Neural progenitor cell (in vitro differentiated cells): ENCODE data around the gene ZCCHC10. TPM values are rescaled to one million over a fixed set of nuclear protein-coding genes. Genes with fewer than 3 reads are reported as not detected.

Experiments used
- DNase-seq: peaks from one replicate; pipeline ENCODE4 v3.0.0-alpha.2; 2016; ENCODE audit warnings: low spot score
- H2AFZ ChIP-seq: fragments of 200-600 bp; sonication (generic); replicated peaks from 2 replicates; pipeline ENCODE4 v1.6.1; 2016; ENCODE audit warnings: antibody characterized with exemption
- H3F3A ChIP-seq: fragments of 200-600 bp; sonication (generic); 2 replicates; pipeline ENCODE4 v1.6.1; 2016; ENCODE audit warnings: antibody characterized with exemption, low read depth
- H3K27ac ChIP-seq: fragments of 200-600 bp; sonication (generic); 2 replicates; pipeline ENCODE4 v1.5.1; 2016; ENCODE audit warnings: mild to moderate bottlenecking
- H3K27me3 ChIP-seq: fragments of 200-600 bp; sonication (generic); 2 replicates; pipeline ENCODE4 v1.6.1; 2016; ENCODE audit warnings: mild to moderate bottlenecking, moderate library complexity
- H3K36me3 ChIP-seq: fragments of 200-600 bp; sonication (generic); 2 replicates; pipeline ENCODE4 v1.5.1; 2016
- H3K4me1 ChIP-seq: fragments of 200-600 bp; sonication (generic); 2 replicates; pipeline ENCODE4 v1.6.1; 2016; ENCODE audit warnings: mixed run types
- H3K4me2 ChIP-seq: fragments of 200-600 bp; sonication (generic); 2 replicates; pipeline ENCODE4 v1.6.1; 2016
- H3K4me3 ChIP-seq: fragments of 200-600 bp; sonication (generic); 2 replicates; pipeline ENCODE4 v1.5.1; 2016
- H3K79me2 ChIP-seq: fragments of 200-600 bp; sonication (generic); 2 replicates; pipeline ENCODE4 v1.6.1; 2016; ENCODE audit warnings: low read depth
- H3K9ac ChIP-seq: fragments of 200-600 bp; sonication (generic); 2 replicates; pipeline ENCODE4 v1.6.1; 2016
- H3K9me3 ChIP-seq: fragments of 200-600 bp; sonication (generic); 2 replicates; pipeline ENCODE4 v1.5.1; 2016; ENCODE audit warnings: low read depth
- H4K20me1 ChIP-seq: fragments of 200-600 bp; sonication (generic); 2 replicates; pipeline ENCODE4 v1.6.1; 2016; ENCODE audit warnings: low read depth
- H3K27ac Mint-ChIP-seq: 3 replicates; pipeline ENCODE4 v1.8.0; 2021; ENCODE audit warnings: mixed read lengths
- H3K27me3 Mint-ChIP-seq: 2 replicates; pipeline ENCODE4 v1.8.0; 2022; ENCODE audit warnings: low read depth, mild to moderate bottlenecking, inconsistent platforms, moderate library complexity, mixed read lengths; ENCODE audit not compliant: insufficient read depth
- H3K36me3 Mint-ChIP-seq: 3 replicates; pipeline ENCODE4 v1.8.0; 2021; ENCODE audit warnings: mixed read lengths
- H3K4me1 Mint-ChIP-seq: 3 replicates; pipeline ENCODE4 v1.8.0; 2021; ENCODE audit warnings: mixed read lengths
- H3K4me3 Mint-ChIP-seq: 3 replicates; pipeline ENCODE4 v1.8.0; 2021; ENCODE audit warnings: mild to moderate bottlenecking, moderate library complexity, mixed read lengths
- H3K9me3 Mint-ChIP-seq: 3 replicates; pipeline ENCODE4 v1.8.0; 2020; ENCODE audit warnings: mixed read lengths
- EZH2 ChIP-seq: fragments of 200-600 bp; sonication (generic); IDR thresholded peaks from 2 replicates; pipeline ENCODE4 v1.6.1; 2017; ENCODE audit warnings: antibody characterized with exemption, mild to moderate bottlenecking, moderate library complexity
- EZH2phosphoT487 ChIP-seq: fragments of 200-600 bp; sonication (generic); IDR thresholded peaks from 2 replicates; pipeline ENCODE4 v1.6.1; 2017; ENCODE audit warnings: antibody characterized with exemption
- small RNA-seq: library from RNA; depleted of rRNA; stranded (forward); fragments of <200 nt; gene quantifications from one replicate; pipeline ENCODE3, GENCODE V24; 2015
- total RNA-seq: library from RNA; depleted of rRNA; stranded (reverse); fragments of >200 nt; gene quantifications from 2 replicates; pipeline ENCODE4 v1.2.3, GENCODE V29; 2015; ENCODE audit warnings: low replicate concordance
- TF ChIP-seq, protein P1 (sequence below): fragments of 200-600 bp; sonication (generic); IDR thresholded peaks from 2 replicates; pipeline ENCODE4 v1.5.1; 2017; ENCODE audit warnings: antibody characterized with exemption, mild to moderate bottlenecking

The ZCCHC10 gene
- total RNA-seq, 1 donor from 2014 or later = 37.0 TPM

DNA sequence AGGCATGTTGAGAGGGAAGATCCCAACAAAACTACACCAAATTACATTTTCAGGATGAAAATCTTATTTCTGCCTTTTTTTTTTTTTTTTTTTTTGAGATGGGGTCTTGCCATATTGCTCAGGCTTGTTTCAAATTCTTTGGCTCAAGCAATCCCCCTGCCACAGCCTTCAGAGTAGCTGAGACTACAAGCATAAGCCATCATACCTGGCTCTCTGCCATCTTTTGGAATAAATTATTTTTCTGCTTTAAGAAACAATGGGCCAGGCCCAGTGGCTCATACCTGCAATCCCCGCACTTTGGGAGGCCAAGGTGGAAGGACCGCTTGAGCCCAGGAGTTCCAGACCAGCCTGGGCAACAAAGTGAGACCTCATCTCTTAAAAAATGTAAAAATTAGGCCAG, 77.2 kb downstream of the ZCCHC10 start:
- TF ChIP-seq EZH2phosphoT487 = no peak
- TF ChIP-seq EZH2 = no peak
- TF ChIP-seq, protein P1, sequence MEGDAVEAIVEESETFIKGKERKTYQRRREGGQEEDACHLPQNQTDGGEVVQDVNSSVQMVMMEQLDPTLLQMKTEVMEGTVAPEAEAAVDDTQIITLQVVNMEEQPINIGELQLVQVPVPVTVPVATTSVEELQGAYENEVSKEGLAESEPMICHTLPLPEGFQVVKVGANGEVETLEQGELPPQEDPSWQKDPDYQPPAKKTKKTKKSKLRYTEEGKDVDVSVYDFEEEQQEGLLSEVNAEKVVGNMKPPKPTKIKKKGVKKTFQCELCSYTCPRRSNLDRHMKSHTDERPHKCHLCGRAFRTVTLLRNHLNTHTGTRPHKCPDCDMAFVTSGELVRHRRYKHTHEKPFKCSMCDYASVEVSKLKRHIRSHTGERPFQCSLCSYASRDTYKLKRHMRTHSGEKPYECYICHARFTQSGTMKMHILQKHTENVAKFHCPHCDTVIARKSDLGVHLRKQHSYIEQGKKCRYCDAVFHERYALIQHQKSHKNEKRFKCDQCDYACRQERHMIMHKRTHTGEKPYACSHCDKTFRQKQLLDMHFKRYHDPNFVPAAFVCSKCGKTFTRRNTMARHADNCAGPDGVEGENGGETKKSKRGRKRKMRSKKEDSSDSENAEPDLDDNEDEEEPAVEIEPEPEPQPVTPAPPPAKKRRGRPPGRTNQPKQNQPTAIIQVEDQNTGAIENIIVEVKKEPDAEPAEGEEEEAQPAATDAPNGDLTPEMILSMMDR = no peak
- Histone ChIP-seq H3K27ac (no peak overlapping the region), H3F3A (no peaks in the 10 kb centered on the region), H3K9ac (no peak overlapping the region), H2AFZ (no peak overlapping the region), H3K9me3 (no peaks in the 10 kb centered on the region), H3K79me2 (peaks cover 100% of the 10 kb centered on the region), H3K4me2 (no peak overlapping the region), H3K4me3 (no peak overlapping the region), H4K20me1 (peaks cover 96% of the 10 kb centered on the region), H3K4me1 (no peaks in the 10 kb centered on the region), H3K27me3 (no peaks in the 10 kb centered on the region), H3K36me3 (no peaks in the 10 kb centered on the region)
- peaks cover 37% of the 10 kb centered on the region for H3K36me3 Mint-ChIP-seq
- H3K4me1 Mint-ChIP-seq = no peaks in the 10 kb centered on the region
- no peaks in the 10 kb centered on the region for H3K27me3 Mint-ChIP-seq
- H3K4me3 Mint-ChIP-seq = no peak overlapping the region
- peaks cover 21% of the 10 kb centered on the region for H3K9me3 Mint-ChIP-seq
- no peak for DNase-seq
- H3K27ac Mint-ChIP-seq = no peak overlapping the region

DNA sequence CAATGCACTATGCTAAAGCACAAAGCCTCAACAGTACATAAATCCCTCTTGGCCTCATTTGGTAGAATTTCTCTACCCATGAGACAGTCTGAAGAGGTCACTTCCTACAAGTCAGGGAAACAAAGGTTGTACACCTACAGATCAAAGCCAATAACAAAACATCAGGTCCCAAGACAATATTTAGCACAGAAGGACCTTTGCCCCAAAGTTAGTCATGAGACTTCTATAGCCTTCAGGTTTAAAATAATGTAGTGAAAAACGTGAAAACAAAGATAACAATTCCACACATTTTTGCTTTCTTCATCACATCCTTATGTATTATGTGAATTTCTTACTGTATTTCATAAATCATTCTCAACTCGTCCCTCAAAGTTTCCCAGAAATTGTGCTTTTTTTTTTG, 78.7 kb downstream of the ZCCHC10 start:
- no peak overlapping the region for H3K4me3 Mint-ChIP-seq
- Histone ChIP-seq H2AFZ (no peak overlapping the region), H3K9me3 (no peaks in the 10 kb centered on the region), H3F3A (no peaks in the 10 kb centered on the region), H3K9ac (no peak overlapping the region), H3K36me3 (no peaks in the 10 kb centered on the region), H3K27me3 (no peaks in the 10 kb centered on the region), H3K4me3 (no peak overlapping the region), H4K20me1 (peaks cover 96% of the 10 kb centered on the region), H3K27ac (no peak overlapping the region), H3K4me2 (no peak overlapping the region), H3K79me2 (peaks cover 100% of the 10 kb centered on the region), H3K4me1 (no peaks in the 10 kb centered on the region)
- no peak for TF ChIP-seq EZH2
- no peak for TF ChIP-seq EZH2phosphoT487
- TF ChIP-seq, protein P1 = no peak
- H3K27me3 Mint-ChIP-seq = no peaks in the 10 kb centered on the region
- H3K27ac Mint-ChIP-seq = no peak overlapping the region
- DNase-seq = no peak
- H3K4me1 Mint-ChIP-seq = no peaks in the 10 kb centered on the region
- peaks cover 13% of the 10 kb centered on the region for H3K9me3 Mint-ChIP-seq
- H3K36me3 Mint-ChIP-seq = peaks cover 31% of the 10 kb centered on the region

Small RNA genes lying within 50 kb of the gene (small RNA-seq; reads per million reads assigned to genes)
- gene AC113410.1 = not detected
- not detected for gene AC113410.3
- not detected for gene ATP6V0E1P1
- not detected for gene RF00019

Other genes starting within 250 kb of the ZCCHC10 start
- 39.9 and 50.1 TPM in 2 replicates for gene SEPTIN8, start 249.3 kb downstream of the ZCCHC10 start, total RNA-seq
- 0.03 TPM in 1 of 2 replicates, not detected in the other for gene SOWAHA, start 213.2 kb downstream of the ZCCHC10 start, total RNA-seq
- 0.36 and 2.0 TPM in 2 replicates for gene SHROOM1, start 195.9 kb downstream of the ZCCHC10 start, total RNA-seq
- 0.46 and 0.82 TPM in 2 replicates for gene GDF9, start 160.1 kb downstream of the ZCCHC10 start, total RNA-seq
- 45.0 and 63.1 TPM in 2 replicates for gene UQCRQ, start 159.9 kb downstream of the ZCCHC10 start, total RNA-seq
- gene LEAP2, start 152.9 kb downstream of the ZCCHC10 start, total RNA-seq = 3.5 and 3.6 TPM in 2 replicates
- gene AFF4, start 62.9 kb downstream of the ZCCHC10 start, total RNA-seq = 48.7 and 63.6 TPM in 2 replicates
- 144 and 232 TPM in 2 replicates for gene HSPA4, start 25.5 kb upstream of the ZCCHC10 start, total RNA-seq